Dedifferentiated amniotic fluid mesenchymal stem cell (primary cell): Measurements from ENCODE around the gene FGF14.

Experiments
- DNase-seq: peaks from one replicate; pipeline ENCODE4 v3.0.0-alpha.2; 2016; ENCODE audit errors: extremely low spot score

Gene FGF14

GRCh38 chr13:101930331-101930730 lies 471.5 kb downstream of the FGF14 start:
- DNase-seq, result peak; percentile 71

DNA sequence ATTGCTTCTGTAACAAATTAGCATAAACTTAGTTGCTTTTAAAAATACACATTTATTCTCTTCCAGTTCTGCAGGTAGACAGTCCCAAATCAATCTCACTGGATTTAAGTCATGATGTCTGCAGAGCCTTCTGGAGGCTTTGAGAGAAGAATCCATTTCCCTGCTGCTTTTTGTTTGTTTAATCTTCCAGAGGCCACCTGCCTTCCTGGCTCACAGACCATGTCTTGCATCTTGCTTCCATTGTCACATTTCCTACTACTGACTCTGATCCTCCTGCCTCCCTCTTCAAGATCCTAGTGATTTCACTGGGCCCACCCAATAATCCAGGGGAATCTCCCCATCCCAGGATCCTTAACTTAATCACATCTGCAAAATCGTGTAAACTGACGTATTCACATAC lies 476.1 kb downstream of the FGF14 start:
- no peak for DNase-seq

- no peak for DNase-seq
Observed at GRCh38 chr13:101919541-101920181, 482.2 kb downstream of the FGF14 start.

- no peak for DNase-seq
Observed at GRCh38 chr13:101917833-101918661, 483.8 kb downstream of the FGF14 start.

GRCh38 chr13:101917475-101917810 lies 484.4 kb downstream of the FGF14 start:
- DNase-seq, result no peak

- DNase-seq, result no peak
Observed at GRCh38 chr13:101916775-101917474, 484.9 kb downstream of the FGF14 start.

DNA sequence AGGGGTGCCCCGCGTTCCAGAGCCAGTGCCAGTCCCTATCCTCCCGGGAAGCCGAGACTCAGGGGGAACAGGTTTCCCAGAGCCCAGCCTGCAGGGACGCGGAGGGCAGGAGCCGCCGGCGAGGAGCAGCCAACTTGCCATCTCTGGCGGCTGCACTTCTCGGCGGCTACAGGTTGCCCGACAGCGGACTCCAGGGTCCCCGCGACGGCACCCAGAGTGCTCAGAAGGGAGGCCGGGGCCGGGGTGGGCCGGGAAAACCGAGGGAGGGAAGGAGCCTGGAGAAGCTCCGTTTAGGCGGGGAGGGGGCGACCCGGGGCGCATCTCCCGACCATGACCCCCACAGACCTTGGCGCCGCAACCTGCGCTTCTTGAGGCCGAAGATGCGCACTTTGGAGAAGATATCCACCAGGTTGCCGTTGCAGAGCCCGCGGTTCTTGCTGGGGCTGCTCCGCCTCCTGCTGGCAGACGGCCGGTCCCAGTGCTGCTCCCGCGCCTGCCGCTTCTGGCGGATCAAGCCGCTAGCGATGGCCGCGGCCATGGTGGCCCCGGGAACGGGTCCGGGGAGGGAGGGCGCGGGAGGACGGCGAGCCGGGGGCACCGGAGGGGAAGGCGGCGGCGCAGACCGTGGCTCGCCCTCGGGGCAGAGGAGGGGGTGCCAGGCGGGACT lies 485.6 kb downstream of the FGF14 start:
- DNase-seq, result no peak

DNA sequence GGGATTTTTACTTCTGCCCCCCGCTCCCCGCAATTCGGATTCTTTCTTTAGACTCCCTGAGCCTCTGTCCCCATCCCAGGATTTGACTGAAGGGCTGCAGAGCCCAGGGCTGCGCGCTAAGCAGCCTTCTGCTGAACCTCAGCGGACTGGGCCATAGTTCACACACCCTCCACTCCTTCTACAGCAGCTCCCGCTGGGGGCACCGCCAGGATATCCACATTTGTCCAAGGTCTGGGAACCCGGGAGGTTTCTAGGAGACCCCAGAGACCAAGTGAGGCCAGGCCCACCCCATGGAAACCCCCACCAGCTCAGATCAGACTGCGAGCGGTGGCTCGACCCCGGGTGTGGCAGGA lies 486.1 kb downstream of the FGF14 start:
- DNase-seq, result no peak

- DNase-seq, result no peak
Observed at GRCh38 chr13:101915331-101915730, 486.5 kb downstream of the FGF14 start.

DNA sequence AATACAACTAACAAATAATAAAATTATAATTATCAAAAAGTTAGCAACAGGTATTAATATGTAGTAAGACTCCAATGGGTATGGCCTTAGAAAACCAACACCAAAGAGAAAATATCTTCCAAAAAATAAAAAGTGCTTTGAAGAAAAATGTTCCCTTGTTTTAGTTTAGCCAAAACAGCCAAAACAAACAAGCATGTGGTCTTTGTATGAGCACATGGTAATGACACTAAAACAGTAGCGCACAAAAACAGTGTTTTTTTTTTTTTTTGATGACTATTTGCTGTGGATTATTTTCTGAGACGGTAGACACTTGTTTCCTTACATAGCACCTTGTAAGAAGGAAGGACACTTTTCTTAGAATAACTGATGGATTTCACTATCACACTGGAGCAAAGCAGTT lies 490.1 kb downstream of the FGF14 start:
- DNase-seq, result no peak

DNA sequence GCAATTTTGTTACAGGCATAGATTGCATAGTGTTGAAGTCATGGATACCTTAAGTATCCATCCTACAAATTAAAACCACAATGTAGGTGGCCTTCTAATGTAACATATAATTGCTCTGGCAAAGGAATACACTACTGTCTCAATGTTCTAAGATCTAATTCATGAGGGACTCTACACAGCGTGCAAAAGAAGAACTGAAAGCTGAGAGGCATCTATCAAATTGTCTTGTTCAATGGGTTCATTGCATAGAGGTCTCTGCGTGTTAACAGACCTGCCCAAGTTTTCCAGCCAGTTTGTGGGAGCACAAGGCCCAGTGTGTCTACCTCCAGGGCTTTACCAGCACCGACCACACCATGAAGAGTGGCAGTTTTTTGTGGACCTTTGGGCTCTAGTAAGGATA lies 498.0 kb downstream of the FGF14 start:
- no peak for DNase-seq

DNA sequence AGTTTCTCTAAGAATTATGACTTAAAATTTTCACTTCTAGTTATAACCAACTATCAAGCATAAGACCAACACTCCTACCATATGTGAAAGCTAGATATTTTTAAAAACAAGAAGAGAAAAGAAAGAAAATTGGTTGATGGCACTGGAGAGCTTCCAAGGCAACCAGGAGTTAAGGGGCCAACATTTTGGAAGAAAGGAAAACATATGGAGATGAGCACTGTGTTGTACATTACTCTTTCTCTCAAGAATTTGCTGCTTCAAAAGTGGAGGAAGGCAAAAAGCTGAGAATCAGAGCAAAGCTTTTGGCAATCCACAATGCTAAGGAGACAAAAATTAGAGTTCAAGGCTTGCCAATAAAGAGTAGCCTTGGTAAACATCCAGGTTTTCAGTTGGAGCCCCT lies 503.2 kb downstream of the FGF14 start:
- DNase-seq, result no peak

DNA sequence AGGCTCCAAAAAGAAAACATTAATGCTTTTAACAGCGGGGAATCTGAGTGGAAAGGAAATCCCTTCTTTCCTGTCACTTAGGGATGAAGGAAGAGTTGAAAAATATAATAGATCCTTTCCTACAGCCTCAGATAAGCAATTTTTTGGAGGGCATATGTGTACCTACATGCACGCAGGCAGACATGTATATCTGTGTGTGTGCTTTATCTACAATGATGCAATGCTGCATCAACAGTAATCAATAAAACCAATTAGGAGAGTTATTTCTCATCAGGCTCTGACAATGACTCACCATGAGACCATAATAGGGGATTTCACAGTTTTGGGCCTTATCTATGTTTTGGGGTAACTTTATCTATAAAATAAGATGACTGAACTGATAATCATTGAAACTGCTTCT lies 505.3 kb downstream of the FGF14 start:
- no peak for DNase-seq

- DNase-seq, result no peak
Observed at GRCh38 chr13:101893021-101893420, 508.8 kb downstream of the FGF14 start.

DNA sequence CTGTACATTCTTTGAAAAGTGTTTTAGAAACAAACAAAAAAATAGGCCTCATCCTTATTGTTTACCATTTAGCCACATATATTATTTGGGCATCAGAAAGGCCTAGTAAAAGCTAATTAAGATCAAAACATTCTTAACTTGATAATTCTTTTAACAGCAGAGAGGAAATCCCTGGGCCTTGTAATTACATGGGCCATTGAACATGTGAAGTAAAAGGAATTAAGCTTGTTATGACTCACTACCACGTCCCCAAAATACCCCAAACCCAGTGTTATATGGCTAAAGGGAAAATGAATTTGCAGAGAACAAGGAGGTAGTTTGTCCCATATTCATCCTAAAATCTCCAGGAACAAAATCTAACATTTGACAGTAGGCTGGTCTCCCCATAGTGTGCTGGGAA lies 509.6 kb downstream of the FGF14 start:
- no peak for DNase-seq

GRCh38 chr13:101881593-101881992 lies 520.3 kb downstream of the FGF14 start:
- DNase-seq, result no peak

DNA sequence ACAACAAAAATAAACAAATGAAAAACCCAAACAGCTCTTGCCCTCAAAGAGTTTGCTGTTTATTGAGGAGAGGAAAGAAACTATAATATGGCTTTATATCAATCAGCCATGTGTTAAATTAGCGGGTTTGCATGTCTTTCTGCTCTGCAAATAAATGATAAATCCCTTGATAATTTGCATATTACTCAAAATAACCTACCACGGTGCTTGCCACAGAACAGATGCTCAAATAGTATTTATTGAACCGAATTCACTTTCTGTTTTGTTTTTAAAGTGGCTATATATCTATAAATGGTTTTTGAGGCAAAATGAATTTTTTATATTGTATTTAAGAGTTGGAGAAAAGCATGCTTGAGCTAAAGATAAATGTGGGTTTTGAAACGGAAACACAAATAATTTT lies 521.3 kb downstream of the FGF14 start:
- no peak for DNase-seq

DNA sequence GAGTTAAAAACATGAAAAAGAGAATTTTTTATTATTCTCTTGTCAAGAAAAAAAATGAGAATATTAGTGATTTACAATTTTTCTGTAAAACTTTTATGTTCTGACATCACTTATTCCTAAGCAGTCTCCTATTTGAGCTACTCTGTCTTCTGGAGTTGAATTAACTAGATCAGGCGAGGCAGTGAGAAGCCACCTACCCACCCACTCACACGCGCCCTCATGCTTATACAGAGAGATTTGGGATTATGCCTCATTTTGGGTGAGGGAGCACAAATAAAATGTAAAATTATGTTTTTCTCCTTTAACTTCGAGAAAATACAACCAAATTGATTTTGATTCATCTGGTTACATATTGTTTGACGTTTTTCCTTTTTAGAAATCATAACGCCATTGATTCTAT lies 524.9 kb downstream of the FGF14 start:
- DNase-seq, result no peak

DNA sequence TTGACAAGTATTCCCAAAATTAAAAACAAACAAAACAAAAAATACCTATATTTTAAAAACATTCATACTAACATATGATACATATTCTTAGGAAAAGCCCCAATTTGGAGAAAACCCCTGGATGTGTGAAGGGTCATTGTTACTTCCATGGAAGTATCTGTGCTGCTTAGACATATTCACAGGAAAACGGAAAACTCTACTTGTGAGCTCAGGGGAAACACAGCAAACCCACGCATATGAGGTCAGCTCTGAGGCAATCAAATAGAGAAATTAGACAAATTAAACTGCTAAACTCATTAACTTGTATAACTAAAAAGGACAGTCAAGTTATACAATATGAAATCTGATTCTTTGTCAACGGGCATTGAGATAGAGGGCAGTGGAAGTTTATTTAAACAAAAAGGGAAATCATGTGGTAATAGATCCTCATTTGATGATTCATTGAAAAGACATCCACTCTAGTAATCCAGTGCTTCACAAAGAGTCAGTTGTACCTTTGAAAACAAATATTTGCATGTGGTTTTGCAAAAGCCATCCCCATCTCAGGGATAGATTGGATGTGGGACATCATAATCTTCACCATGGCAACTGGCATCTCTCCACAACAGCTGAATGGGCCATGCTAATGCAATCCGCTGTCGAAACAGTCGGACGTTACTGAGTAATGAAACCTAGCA lies 526.0 kb downstream of the FGF14 start:
- DNase-seq, result peak; percentile 55

GRCh38 chr13:101875091-101875490 lies 526.8 kb downstream of the FGF14 start:
- DNase-seq, result no peak

GRCh38 chr13:101869553-101869952 lies 532.3 kb downstream of the FGF14 start:
- DNase-seq, result no peak
